GM12801 (cell line): Measurements from ENCODE around the gene NOTO.

Experiments used
- CTCF ChIP-seq: IDR thresholded peaks from one replicate; pipeline ENCODE4 v1.5.1; 2011; ENCODE audit warnings: control low read depth; ENCODE audit not compliant: insufficient read length; ENCODE audit errors: extremely low read depth

Gene NOTO

DNA sequence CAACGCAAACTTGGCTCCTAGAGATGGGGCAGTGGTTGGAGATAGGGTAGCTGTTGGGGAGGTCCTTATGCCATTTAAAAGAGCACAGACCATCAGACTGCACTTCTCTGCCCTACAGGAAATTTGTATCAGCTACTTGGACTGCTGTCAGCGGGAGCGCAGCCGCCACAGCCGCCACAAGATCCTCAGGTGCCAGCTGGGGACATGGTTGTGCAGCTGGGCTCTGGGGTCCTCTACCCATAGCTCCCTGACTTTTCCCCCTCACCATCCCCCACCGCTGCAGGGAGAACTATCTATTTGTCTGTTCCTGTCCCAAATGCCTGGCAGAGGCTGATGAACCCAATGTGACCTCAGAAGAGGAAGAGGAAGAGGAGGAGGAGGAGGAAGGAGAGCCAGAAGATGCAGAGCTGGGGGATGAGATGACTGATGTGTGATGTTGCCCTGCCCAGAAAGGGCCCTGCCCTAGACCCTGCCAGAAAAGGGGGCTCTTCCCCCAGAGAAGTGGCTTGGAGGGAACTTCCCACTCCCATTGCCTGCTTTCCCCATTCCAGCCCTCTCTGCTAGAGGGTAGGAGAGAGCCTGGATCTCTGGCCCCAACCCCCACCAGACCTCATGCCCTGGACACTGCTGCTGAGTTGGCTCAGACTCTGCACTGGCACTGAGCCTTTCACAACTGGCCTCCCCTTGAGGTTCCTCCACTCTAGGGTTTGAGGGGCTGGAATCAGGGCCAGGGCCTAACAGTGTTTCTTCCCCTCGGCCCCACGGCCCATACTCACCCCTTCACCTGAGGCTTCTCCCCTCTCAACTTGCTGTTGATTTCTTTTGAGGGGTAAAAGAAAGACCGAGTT is 23.4 kb downstream of the NOTO start:
- TF ChIP-seq CTCF, result no peak

- no peak for TF ChIP-seq CTCF
Observed at GRCh38 chr2:73227086-73227485, 24.7 kb downstream of the NOTO start.

DNA sequence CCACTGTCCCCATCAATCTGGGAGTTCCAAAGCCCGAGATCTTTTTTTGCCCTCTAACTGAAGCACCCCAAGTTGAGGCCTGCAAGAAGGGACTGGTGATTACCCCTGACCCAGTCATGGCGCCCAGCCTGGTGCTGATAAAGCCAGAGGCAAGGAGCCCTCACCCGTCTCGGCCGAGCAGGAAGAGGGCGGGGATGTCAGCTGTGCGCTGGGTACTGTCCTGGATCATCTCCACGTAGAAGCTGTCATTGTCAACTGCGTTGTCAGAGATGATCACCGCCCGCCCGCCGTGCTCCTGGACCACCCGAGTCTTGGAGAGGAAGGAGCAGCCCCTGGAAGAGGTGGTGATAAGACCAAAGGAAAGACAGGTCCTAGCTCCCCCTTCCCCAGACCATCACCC is 26.3 kb downstream of the NOTO start:
- no peak for TF ChIP-seq CTCF

- TF ChIP-seq CTCF, result no peak
Observed at GRCh38 chr2:73232403-73233153, 30.2 kb downstream of the NOTO start.

- TF ChIP-seq CTCF, result no peak
Observed at GRCh38 chr2:73233154-73233931, 31.0 kb downstream of the NOTO start, which contains the start of gene PRADC1. Gene PRADC1 (minus strand): TSS chr2:73233239. CDS start chr2:73233160, 79 bp downstream.

GRCh38 chr2:73233932-73234832 is 31.8 kb downstream of the NOTO start, which contains the start of gene CCT7:
Gene CCT7 (plus strand): TSS chr2:73234308. CDS start chr2:73234379, 71 bp downstream.
- TF ChIP-seq CTCF, result no peak
